Stimulated activated CD8-positive, alpha-beta memory T cell treated with anti-CD3 and anti-CD28 coated beads, Interleukin-12 subunit alpha, Interleukin-12 subunit beta, amount 100 ng/mL, for 24 hours (primary cell): ENCODE results near the gene UNKL.
"Not testable (repeated sequence)": the region's sequence is repeated elsewhere in the genome, so short reads cannot be mapped to it uniquely, and the experiment has no call there.

ENCODE experiments used
- DNase-seq: peaks from one replicate; pipeline ENCODE4 v3.0.0-alpha.2; 2020; ENCODE audit errors: extremely low read depth

Gene UNKL

GRCh38 chr16:1338855-1339675 is 75.4 kb downstream of the UNKL start:
- no peak for DNase-seq

- DNase-seq = no peak
Observed at GRCh38 chr16:1338119-1338730, 76.3 kb downstream of the UNKL start.

- DNase-seq = no peak
Observed at GRCh38 chr16:1337486-1337885, 77.0 kb downstream of the UNKL start.

- no peak for DNase-seq
Observed at GRCh38 chr16:1336619-1337018, 77.9 kb downstream of the UNKL start.

GRCh38 chr16:1335996-1336395 is 78.5 kb downstream of the UNKL start:
- DNase-seq = no peak

- DNase-seq = no peak
Observed at GRCh38 chr16:1335211-1335971, 79.1 kb downstream of the UNKL start.

GRCh38 chr16:1334739-1335138 is 79.8 kb downstream of the UNKL start:
- DNase-seq = no peak

- DNase-seq = no peak
Observed at GRCh38 chr16:1333854-1334700, 80.4 kb downstream of the UNKL start.

- DNase-seq = no peak
Observed at GRCh38 chr16:1333149-1333812, 81.2 kb downstream of the UNKL start, which contains the start of gene BAIAP3. TSS of gene BAIAP3 (plus strand) at chr16:1333645. CDS start at chr16:1338550, 4,905 bp downstream.

GRCh38 chr16:1332618-1333148 is 81.8 kb downstream of the UNKL start:
- no peak for DNase-seq

- DNase-seq = no peak
Observed at GRCh38 chr16:1331712-1332617, 82.5 kb downstream of the UNKL start.

- DNase-seq = no peak
Observed at GRCh38 chr16:1330931-1331711, 83.4 kb downstream of the UNKL start.

- no peak for DNase-seq
Observed at GRCh38 chr16:1330260-1330914, 84.1 kb downstream of the UNKL start.

GRCh38 chr16:1328961-1329360 is 85.5 kb downstream of the UNKL start:
- not testable (repeated sequence) for DNase-seq

GRCh38 chr16:1328136-1328535 is 86.4 kb downstream of the UNKL start:
- DNase-seq = not testable (repeated sequence)

GRCh38 chr16:1327619-1327947 is 86.9 kb downstream of the UNKL start:
- no peak for DNase-seq

GRCh38 chr16:1326946-1327618 is 87.4 kb downstream of the UNKL start:
- no peak for DNase-seq

GRCh38 chr16:1326391-1326790 is 88.1 kb downstream of the UNKL start:
- no peak for DNase-seq
